ENCODE measurements around the gene PEX12. TPM values are rescaled to one million over a fixed set of nuclear protein-coding genes. Genes with fewer than 3 reads are reported as not detected.

PEX12 gene
- total and polyA plus RNA-seq, 9 of the 15 experiments (the other 6 are each of a cell fraction or from before 2014, with no cell fraction given) = 4.0 to 12.4 (median 6.4) TPM

DNA sequence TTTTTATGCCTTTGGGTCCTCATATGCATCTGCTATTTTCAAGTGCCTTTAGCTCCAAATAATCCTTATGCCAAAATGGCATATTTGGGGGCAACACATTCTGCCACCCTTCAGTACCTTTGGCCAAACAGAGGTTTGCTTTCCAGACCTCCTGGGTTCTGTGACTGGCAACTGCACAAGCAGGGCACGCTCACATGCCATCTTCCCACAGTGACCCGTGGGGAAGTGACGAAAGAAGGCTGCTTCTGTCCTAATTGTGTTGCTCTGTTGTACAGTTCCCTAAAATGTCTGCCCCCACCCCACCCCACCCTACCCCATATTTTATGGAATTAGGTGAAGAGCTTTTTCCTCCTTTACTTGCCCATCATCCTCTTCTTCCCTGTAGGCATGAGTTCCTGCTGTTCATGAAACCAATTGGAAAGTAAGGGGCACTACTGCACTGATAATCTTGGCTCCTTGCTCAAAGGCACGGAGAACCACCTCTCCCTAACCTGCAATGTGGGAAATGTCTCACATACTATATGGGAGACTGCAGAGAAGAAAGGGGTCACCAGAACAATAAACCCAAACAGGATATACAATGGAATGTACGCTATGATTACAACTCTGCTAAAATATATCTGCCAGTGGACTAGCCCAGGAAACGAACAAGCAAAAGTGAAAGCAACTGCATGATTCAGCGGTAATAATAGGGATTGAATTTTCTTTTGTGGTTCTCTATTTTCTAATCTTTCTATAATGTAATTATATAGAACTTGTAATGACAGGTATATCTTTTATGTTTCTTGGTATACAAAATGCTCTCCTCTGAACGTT is 37.6 kb downstream of the PEX12 start (continued):
- TF ChIP-seq BACH1 (tag; IDR thresholded peaks at IDR 0.05) (peak; percentile 32; the same call in 1 of the 2 replicates), SP2 (IDR thresholded peaks at IDR 0.05; ENCODE audit: extremely low read depth, low read depth, low read length, poor library complexity, severe bottlenecking) (no peak), KDM5B (IDR thresholded peaks at IDR 0.05; ENCODE audit: insufficient replicate concordance, low read depth, low read length) (no peak), U2AF1 (optimal IDR thresholded peaks at IDR 0.05; ENCODE audit: low read depth, low read length) (no peak), PBX2 (CRISPR knock-in tag; IDR thresholded peaks at IDR 0.05; ENCODE audit: low read depth) (no peak), PBX2 (tag; conservative IDR thresholded peaks at IDR 0.05; ENCODE audit: low read depth) (peak; percentile 13; the same call in 1 of the 2 replicates), WHSC1 (IDR thresholded peaks at IDR 0.05; ENCODE audit: low read length) (no peak), ZBED1 (IDR thresholded peaks at IDR 0.05) (no peak), C11orf30 (IDR thresholded peaks at IDR 0.05; ENCODE audit: low read depth) (peak; percentile 87), MTA2 (IDR thresholded peaks at IDR 0.05; ENCODE audit: low read depth) (no peak), DPF2 (IDR thresholded peaks at IDR 0.05) (peak; percentile 53; the same call in 1 of the 2 replicates), NFE2L1 (tag; IDR thresholded peaks at IDR 0.05; ENCODE audit: borderline replicate concordance, low read depth) (0 out of 2 replicates have a peak, but pooled peaks have one; percentile 28), ZNF239 (CRISPR knock-in tag; IDR thresholded peaks at IDR 0.05) (no peak), ETV1 (tag; conservative IDR thresholded peaks at IDR 0.05; ENCODE audit: low read depth) (peak; percentile 52), HEY1 (CRISPR knock-in tag; IDR thresholded peaks at IDR 0.05; ENCODE audit: borderline replicate concordance) (no peak)
- TF ChIP-seq, protein P1, sequence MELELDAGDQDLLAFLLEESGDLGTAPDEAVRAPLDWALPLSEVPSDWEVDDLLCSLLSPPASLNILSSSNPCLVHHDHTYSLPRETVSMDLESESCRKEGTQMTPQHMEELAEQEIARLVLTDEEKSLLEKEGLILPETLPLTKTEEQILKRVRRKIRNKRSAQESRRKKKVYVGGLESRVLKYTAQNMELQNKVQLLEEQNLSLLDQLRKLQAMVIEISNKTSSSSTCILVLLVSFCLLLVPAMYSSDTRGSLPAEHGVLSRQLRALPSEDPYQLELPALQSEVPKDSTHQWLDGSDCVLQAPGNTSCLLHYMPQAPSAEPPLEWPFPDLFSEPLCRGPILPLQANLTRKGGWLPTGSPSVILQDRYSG (tag; conservative IDR thresholded peaks at IDR 0.05; ENCODE audit: low read depth) = peak; percentile 35
- TF ChIP-seq, protein P2, sequence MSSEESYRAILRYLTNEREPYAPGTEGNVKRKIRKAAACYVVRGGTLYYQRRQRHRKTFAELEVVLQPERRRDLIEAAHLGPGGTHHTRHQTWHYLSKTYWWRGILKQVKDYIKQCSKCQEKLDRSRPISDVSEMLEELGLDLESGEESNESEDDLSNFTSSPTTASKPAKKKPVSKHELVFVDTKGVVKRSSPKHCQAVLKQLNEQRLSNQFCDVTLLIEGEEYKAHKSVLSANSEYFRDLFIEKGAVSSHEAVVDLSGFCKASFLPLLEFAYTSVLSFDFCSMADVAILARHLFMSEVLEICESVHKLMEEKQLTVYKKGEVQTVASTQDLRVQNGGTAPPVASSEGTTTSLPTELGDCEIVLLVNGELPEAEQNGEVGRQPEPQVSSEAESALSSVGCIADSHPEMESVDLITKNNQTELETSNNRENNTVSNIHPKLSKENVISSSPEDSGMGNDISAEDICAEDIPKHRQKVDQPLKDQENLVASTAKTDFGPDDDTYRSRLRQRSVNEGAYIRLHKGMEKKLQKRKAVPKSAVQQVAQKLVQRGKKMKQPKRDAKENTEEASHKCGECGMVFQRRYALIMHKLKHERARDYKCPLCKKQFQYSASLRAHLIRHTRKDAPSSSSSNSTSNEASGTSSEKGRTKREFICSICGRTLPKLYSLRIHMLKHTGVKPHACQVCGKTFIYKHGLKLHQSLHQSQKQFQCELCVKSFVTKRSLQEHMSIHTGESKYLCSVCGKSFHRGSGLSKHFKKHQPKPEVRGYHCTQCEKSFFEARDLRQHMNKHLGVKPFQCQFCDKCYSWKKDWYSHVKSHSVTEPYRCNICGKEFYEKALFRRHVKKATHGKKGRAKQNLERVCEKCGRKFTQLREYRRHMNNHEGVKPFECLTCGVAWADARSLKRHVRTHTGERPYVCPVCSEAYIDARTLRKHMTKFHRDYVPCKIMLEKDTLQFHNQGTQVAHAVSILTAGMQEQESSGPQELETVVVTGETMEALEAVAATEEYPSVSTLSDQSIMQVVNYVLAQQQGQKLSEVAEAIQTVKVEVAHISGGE (CRISPR knock-in tag; IDR thresholded peaks at IDR 0.05) = peak in 1 of 3 experiments; percentile 32; a peak in 1 of 6 replicates
- TF ChIP-seq, protein P3, sequence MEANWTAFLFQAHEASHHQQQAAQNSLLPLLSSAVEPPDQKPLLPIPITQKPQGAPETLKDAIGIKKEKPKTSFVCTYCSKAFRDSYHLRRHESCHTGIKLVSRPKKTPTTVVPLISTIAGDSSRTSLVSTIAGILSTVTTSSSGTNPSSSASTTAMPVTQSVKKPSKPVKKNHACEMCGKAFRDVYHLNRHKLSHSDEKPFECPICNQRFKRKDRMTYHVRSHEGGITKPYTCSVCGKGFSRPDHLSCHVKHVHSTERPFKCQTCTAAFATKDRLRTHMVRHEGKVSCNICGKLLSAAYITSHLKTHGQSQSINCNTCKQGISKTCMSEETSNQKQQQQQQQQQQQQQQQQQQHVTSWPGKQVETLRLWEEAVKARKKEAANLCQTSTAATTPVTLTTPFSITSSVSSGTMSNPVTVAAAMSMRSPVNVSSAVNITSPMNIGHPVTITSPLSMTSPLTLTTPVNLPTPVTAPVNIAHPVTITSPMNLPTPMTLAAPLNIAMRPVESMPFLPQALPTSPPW (CRISPR knock-in tag; IDR thresholded peaks at IDR 0.05) = 0 out of 2 replicates have a peak, but pooled peaks have one; percentile 9

Data from K562 (cell line).